H54 (cell line): Measurements from ENCODE around the gene GATB.

Source experiments
- DNase-seq: peaks from one replicate; pipeline ENCODE4 v3.0.0; 2011; ENCODE audit warnings: low spot score, mixed read lengths; ENCODE audit not compliant: insufficient read length
- FAIRE-seq: peaks from 3 replicates; lab custom pipeline; 2011; peaks lifted over from hg19 to GRCh38; lab: Jason Lieb, UNC
- POLR2A ChIP-seq: IDR thresholded peaks from 2 replicates; pipeline ENCODE4 v1.6.1; 2011; ENCODE audit warnings: low read depth, mild to moderate bottlenecking, low read length

GATB gene

GRCh38 chr4:151798678-151799416 lies 38.0 kb upstream of the GATB start:
- no peak for TF ChIP-seq POLR2A
- FAIRE-seq, result no peak
- DNase-seq, result no peak

GRCh38 chr4:151797853-151798252 lies 37.0 kb upstream of the GATB start:
- FAIRE-seq (no peak), DNase-seq (no peak)
- no peak for TF ChIP-seq POLR2A

GRCh38 chr4:151797131-151797530 lies 36.3 kb upstream of the GATB start:
- FAIRE-seq, result no peak
- TF ChIP-seq POLR2A, result no peak

GRCh38 chr4:151796106-151796505 lies 35.3 kb upstream of the GATB start:
- DNase-seq, result no peak
- TF ChIP-seq POLR2A, result no peak
- no peak for FAIRE-seq

More at GRCh38 chr4:151797131-151797530, 36.3 kb upstream of the GATB start:
- DNase-seq, result no peak

- no peak for TF ChIP-seq POLR2A
Observed at GRCh38 chr4:151792995-151793394, 32.2 kb upstream of the GATB start.

GRCh38 chr4:151792530-151792929 lies 31.7 kb upstream of the GATB start:
- DNase-seq (no peak), FAIRE-seq (no peak)
- TF ChIP-seq POLR2A, result no peak

More at GRCh38 chr4:151792995-151793394, 32.2 kb upstream of the GATB start:
- FAIRE-seq, result no peak
- no peak for DNase-seq

DNA sequence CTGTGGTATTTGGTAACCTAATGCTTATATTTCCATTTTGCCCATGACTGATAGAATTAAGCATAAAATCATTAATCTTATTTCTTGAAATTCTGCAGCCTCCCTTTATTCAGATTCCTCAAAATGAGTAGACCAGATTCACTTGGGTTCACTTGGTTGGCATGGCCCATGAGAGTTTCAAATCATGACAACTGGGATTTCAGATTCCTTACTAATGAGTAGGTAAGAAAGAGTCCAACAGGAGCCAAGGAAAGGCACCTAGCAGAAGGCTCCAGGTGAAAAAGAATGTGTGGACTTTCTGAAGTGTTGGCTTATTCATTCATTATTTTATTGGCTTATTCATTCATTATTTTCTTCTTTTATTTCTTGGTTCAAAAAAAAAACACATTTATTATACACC lies 27.2 kb upstream of the GATB start:
- DNase-seq (no peak), FAIRE-seq (no peak)
- TF ChIP-seq POLR2A, result no peak

DNA sequence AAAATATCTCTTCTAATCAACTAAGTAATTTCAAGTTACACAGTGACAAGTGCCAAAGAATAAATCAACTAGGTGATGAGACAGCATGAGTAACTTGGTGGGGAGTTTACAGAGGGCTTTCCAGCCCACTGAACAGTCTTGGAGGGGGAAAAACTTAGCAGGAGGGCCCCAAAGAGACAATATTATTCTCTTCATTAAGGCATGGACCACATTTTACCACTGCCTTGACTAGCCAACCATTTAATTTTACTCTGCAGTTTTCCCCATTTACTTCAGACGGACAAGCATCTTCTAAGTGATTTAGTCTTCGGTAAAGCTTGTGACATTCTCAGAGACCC lies 25.3 kb upstream of the GATB start:
- no peak for DNase-seq
- no peak for FAIRE-seq
- no peak for TF ChIP-seq POLR2A

DNA sequence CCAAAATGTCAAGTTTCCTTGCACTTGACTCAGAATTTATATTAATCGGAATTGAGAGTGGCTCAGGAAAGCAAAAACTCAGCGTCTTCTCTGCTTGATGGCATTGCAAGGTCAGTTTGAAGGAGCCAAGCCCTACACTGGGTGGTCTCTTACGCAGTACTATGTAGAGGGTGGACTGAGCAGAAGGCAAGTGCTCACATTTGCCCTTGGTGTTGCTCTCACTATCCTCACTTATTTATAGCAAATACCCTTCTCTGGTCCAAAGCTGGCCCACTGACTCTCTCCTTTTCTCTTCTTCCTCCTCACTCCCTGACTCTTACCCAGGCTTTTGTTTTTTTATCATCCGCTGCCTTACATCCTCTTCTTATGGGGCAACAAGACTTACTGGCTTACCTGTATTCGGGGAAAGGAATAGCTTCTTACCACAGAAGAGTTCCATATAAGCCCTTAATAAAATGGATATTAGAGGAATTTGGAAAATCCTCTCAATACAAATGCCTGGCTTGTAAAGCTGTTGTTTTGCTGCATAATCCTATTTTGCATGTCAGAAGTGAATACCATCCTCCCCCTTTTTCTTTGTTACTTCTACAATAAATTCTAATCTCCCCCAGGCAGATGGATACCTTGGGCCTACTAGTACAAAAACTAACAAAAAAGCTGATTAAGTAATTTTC lies 24.8 kb upstream of the GATB start:
- no peak for FAIRE-seq
- no peak for TF ChIP-seq POLR2A

GRCh38 chr4:151784706-151785105 lies 23.9 kb upstream of the GATB start:
- FAIRE-seq (no peak), DNase-seq (no peak)
- TF ChIP-seq POLR2A, result no peak

More for the DNA sequence above, 24.8 kb upstream of the GATB start:
- DNase-seq, result no peak

- DNase-seq, result no peak
- TF ChIP-seq POLR2A, result no peak
- no peak for FAIRE-seq
Observed at GRCh38 chr4:151783867-151784266, 23.1 kb upstream of the GATB start.

DNA sequence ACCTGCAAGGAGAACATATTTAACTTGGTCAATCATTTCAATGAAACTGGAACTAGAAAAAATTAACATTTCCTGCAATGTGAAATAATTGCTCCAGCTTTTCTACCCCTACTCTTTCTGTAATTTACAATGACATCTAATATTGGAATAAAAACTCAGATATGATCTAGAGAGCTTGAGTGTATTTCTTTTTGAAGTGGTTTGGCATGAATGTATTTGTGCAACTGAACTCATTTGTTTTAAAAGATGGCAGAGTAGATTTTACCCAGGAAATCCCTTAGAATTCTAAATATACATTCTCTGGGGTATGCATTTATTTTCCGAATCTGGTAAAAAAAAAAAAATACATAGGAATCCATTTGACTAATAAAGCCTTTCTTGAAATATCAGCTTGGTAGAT lies 21.5 kb upstream of the GATB start:
- no peak for TF ChIP-seq POLR2A
- FAIRE-seq, result no peak

GRCh38 chr4:151781026-151781425 lies 20.2 kb upstream of the GATB start:
- FAIRE-seq (no peak), DNase-seq (no peak)
- TF ChIP-seq POLR2A, result no peak

More for the DNA sequence above, 21.5 kb upstream of the GATB start:
- DNase-seq, result no peak

DNA sequence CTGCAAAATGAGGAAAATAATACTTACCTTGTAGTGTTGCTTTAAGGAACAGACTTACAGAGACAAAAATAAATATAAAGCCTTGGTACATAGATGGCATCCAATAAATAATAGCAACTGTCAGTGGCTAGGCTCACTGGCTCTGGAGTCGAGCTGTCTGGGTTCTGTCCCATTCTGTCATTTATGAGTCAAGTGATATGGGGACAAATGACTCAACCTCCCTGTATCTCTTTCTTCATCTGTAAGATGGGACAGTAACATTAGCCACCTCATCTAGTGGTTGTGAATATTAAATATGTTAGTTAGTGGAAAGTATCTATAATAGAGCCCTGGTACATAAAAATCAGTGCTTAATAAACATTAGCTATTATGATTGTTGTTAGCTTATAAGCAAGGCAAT lies 16.7 kb upstream of the GATB start:
- FAIRE-seq, result no peak
- DNase-seq, result no peak
- TF ChIP-seq POLR2A, result no peak

- FAIRE-seq, result no peak
- TF ChIP-seq POLR2A, result no peak
- no peak for DNase-seq
Observed at GRCh38 chr4:151774324-151774723, 13.5 kb upstream of the GATB start.
